GM13977 (cell line): ENCODE data around the gene FH.

Experiments
- DNase-seq: peaks from one replicate; pipeline ENCODE4 v3.0.0; 2012; ENCODE audit warnings: low spot score
- in situ Hi-C: fragments of 300-500 bp; cut with MboI; formaldehyde crosslinking; loops from one replicate; pipeline ENCODE4 v1.12.0; 2022; ENCODE audit warnings: low sequenced_read_pairs, low pct_unique_long_range_greater_than_20kb, mixed read lengths, inconsistent platforms; ENCODE audit not compliant: unreplicated experiment
- TF ChIP-seq, protein P1 (sequence below): IDR thresholded peaks from 2 replicates; pipeline ENCODE4 v1.5.1; 2012; ENCODE audit warnings: mild to moderate bottlenecking, control low read depth; ENCODE audit not compliant: insufficient read depth; ENCODE audit errors: extremely low read depth, missing control alignments

FH gene

DNA sequence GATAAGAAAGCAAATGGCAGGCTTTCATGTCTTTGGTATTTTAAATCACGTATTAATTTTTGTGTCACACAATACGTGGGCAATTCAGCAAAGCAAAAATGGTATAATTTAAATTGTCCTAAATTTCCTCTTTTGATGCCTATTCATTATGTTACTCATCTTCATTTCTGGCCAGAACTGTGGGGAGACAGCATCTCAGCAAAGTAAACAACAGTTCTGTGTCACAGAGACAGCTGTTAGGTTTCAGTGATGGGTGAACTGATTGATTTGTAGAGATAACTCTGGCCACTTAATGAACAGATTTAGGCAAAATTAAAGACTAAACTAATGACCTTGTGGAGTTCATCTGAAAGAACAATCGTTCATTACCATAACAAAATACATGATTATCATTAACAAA lies 49.2 kb downstream of the FH start:
- in situ Hi-C loops = no loop called here
- TF ChIP-seq, protein P1, sequence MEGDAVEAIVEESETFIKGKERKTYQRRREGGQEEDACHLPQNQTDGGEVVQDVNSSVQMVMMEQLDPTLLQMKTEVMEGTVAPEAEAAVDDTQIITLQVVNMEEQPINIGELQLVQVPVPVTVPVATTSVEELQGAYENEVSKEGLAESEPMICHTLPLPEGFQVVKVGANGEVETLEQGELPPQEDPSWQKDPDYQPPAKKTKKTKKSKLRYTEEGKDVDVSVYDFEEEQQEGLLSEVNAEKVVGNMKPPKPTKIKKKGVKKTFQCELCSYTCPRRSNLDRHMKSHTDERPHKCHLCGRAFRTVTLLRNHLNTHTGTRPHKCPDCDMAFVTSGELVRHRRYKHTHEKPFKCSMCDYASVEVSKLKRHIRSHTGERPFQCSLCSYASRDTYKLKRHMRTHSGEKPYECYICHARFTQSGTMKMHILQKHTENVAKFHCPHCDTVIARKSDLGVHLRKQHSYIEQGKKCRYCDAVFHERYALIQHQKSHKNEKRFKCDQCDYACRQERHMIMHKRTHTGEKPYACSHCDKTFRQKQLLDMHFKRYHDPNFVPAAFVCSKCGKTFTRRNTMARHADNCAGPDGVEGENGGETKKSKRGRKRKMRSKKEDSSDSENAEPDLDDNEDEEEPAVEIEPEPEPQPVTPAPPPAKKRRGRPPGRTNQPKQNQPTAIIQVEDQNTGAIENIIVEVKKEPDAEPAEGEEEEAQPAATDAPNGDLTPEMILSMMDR = no peak

DNA sequence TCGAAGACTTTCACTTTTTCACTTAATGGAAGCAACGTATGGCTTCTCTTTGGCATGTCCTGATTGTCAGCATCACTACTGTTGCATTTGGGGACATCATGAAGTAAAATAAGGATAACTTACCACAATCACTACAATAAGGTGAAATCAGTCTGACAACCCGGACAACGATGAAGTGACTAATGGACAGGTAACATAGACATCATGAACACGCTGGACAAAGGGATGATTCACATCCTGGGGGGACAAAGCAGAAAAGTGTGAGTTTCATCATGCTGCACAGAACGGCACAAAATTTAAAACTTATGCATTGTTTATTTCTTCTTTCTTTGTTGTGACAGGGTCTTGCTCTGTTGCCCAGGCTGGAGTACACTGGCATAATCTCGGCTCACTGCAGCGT lies 53.9 kb downstream of the FH start:
- in situ Hi-C loops = no loop called here

More for the DNA sequence above, 49.2 kb downstream of the FH start:
- no peak for DNase-seq

DNA sequence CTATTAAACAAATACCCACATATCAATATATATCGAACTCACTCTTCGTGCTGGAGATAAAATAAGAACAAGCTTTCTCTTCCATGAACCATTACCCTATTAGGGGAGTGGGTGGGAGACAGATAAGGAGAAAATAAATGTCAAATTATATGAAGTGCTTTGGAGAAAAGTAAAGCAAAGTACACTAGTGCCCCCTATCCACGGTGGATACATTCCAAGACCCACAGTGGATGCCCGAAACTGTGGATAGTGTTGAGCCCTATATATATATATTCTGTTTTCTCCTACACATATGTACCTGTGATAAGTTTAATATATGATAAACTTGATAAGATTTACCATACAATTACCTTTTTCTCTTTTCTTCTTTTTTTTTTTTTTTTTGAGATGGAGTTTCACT lies 54.6 kb downstream of the FH start:
- no peak for DNase-seq
- in situ Hi-C loops = no loop called here
- TF ChIP-seq, protein P1 = no peak

More for the DNA sequence above, 53.9 kb downstream of the FH start:
- DNase-seq = no peak
- TF ChIP-seq, protein P1 = no peak

DNA sequence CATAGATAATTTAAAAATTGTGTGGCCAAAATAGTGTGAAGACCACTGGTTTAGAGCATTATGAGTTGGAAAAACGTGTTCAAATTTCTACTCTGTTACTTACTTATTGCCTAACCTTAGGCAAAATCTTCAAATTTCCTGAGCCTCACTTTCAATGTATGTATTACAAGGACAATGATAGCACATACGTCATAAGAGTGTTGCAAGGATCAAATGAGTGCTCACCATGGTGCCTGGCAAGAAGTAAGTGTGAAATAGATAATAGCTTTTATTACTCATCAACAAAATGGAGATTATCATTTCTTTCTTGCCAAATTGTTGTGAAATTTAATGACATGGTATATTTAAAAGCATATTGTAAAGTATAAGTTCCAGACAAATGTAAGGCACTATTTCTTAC lies 57.2 kb downstream of the FH start:
- DNase-seq = no peak
- in situ Hi-C loops = no loop called here

DNA sequence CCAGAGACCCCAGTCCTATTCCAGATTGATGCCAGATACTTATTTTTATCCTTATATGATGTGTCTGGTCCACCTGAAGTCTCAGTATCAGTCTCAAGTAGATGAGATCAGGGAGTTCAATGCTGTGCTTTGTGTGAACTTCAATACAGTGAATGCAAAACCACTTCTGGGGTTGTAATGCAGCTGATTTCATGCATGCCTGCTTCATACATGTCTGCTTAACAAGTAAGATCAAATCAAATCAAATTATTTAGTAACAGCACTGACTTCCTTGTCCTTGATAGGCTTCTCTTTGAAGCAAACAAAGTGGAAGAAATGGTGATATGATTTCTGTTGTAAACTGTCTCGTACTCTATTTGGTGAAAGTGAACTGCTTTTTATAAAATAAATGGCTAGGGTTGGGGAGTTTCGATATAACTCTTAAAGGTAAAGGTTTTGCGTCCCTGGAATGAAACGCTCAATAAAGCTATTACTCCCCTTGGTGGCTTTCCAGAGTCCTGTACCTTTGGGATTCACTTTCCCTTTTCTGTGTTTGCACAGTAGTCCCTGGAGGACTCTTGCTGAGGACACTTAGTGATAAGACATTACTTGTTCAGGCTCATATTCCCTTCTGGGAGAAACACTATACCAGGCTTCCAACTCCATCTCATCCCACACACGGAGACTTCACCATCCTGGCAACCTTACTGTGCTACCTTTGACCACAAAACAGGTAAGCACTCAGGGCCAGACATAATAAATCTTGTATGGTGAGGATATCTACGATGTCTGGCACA lies 59.3 kb downstream of the FH start:
- in situ Hi-C loops = no loop called here
- TF ChIP-seq, protein P1 = no peak
- no peak for DNase-seq

More for the DNA sequence above, 57.2 kb downstream of the FH start:
- TF ChIP-seq, protein P1 = no peak

DNA sequence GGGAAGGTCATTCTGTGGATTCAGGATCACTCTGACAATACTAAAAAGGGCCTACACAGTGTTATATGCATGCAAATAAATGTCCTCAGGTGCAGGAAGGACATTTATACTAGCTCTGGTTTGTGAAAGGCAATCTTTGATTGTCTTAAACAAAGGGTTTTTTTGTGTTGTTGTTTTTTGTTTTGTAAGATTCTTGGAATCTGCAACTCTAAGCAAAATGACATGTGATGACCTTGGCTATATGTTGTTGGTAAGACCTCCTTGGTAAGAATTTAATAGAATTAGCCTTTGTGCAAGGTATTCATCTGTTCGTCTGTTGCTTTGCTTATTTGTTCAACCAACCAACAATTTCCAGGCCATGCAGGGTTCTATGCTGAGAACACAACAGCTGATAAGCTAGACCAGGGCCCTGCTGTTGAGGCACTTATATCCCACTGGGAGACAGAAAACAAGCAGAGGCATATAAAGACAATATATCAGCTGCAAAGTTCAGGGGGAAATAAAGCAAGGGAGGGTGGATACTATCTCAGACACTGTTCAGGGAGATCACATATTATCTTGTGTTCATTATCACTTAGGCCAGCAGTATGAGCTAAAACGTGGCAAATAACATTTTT lies 60.3 kb downstream of the FH start:
- no peak for DNase-seq
- TF ChIP-seq, protein P1 = no peak
- in situ Hi-C loops = no loop called here
